ENCODE data around the gene CTDSP2.
"Not testable (repeated sequence)": the region's sequence is repeated elsewhere in the genome, so short reads cannot be mapped to it uniquely, and the experiment has no call there.

The CTDSP2 gene

GRCh38 chr12:57881035-57881434 lies 34.5 kb upstream of the CTDSP2 start:
- DNase-seq, result not testable (repeated sequence)

GRCh38 chr12:57877876-57878275 lies 31.3 kb upstream of the CTDSP2 start:
- no peak for DNase-seq

- DNase-seq, result no peak
Observed at GRCh38 chr12:57875753-57876547, 29.4 kb upstream of the CTDSP2 start.

- DNase-seq, result no peak
Observed at GRCh38 chr12:57874166-57875108, 27.9 kb upstream of the CTDSP2 start.

- no peak for DNase-seq
Observed at GRCh38 chr12:57872362-57872761, 25.8 kb upstream of the CTDSP2 start.

GRCh38 chr12:57869927-57870318 lies 23.4 kb upstream of the CTDSP2 start:
- no peak for DNase-seq

GRCh38 chr12:57869298-57869926 lies 22.9 kb upstream of the CTDSP2 start:
- DNase-seq, result no peak

- DNase-seq, result no peak
Observed at GRCh38 chr12:57868851-57869268, 22.3 kb upstream of the CTDSP2 start.

GRCh38 chr12:57868221-57868620 lies 21.7 kb upstream of the CTDSP2 start:
- DNase-seq, result no peak

GRCh38 chr12:57866308-57867019 lies 19.9 kb upstream of the CTDSP2 start:
- DNase-seq, result no peak

- peak; percentile 77 for DNase-seq
Observed at GRCh38 chr12:57865084-57865751, 18.7 kb upstream of the CTDSP2 start.

- no peak for DNase-seq
Observed at GRCh38 chr12:57864442-57865083, 18.0 kb upstream of the CTDSP2 start.

- no peak for DNase-seq
Observed at GRCh38 chr12:57863676-57864075, 17.1 kb upstream of the CTDSP2 start.

- no peak for DNase-seq
Observed at GRCh38 chr12:57861967-57862366, 15.4 kb upstream of the CTDSP2 start.

- not testable (repeated sequence) for DNase-seq
Observed at GRCh38 chr12:57860883-57861282, 14.4 kb upstream of the CTDSP2 start.

- DNase-seq, result no peak
Observed at GRCh38 chr12:57859121-57859520, 12.6 kb upstream of the CTDSP2 start.

- not testable (repeated sequence) for DNase-seq
Observed at GRCh38 chr12:57858123-57858522, 11.6 kb upstream of the CTDSP2 start.

- DNase-seq, result no peak
Observed at GRCh38 chr12:57854965-57855364, 8.4 kb upstream of the CTDSP2 start.

GRCh38 chr12:57853864-57854556 lies 7.5 kb upstream of the CTDSP2 start:
- no peak for DNase-seq

GRCh38 chr12:57852620-57853500 lies 6.3 kb upstream of the CTDSP2 start:
- no peak for DNase-seq
